ENCODE results near the gene RICTOR.
"Not testable (repeated sequence)": the region's sequence is repeated elsewhere in the genome, so short reads cannot be mapped to it uniquely, and the experiment has no call there.

RICTOR gene

GRCh38 chr5:39006650-39007049, 67.5 kb downstream of the RICTOR start:
- no peak for DNase-seq

- DNase-seq = peak in 3 of 6 experiments; percentile 4 to 33 (median 7)
Measured at GRCh38 chr5:39005566-39006232, 68.5 kb downstream of the RICTOR start.

GRCh38 chr5:39001683-39002082, 72.5 kb downstream of the RICTOR start:
- DNase-seq = no peak

- DNase-seq = no peak
Measured at GRCh38 chr5:38999037-38999436, 75.2 kb downstream of the RICTOR start.

GRCh38 chr5:38997591-38997990, 76.6 kb downstream of the RICTOR start:
- DNase-seq = no peak

- DNase-seq = no peak
Measured at GRCh38 chr5:38996123-38996522, 78.1 kb downstream of the RICTOR start.

DNA sequence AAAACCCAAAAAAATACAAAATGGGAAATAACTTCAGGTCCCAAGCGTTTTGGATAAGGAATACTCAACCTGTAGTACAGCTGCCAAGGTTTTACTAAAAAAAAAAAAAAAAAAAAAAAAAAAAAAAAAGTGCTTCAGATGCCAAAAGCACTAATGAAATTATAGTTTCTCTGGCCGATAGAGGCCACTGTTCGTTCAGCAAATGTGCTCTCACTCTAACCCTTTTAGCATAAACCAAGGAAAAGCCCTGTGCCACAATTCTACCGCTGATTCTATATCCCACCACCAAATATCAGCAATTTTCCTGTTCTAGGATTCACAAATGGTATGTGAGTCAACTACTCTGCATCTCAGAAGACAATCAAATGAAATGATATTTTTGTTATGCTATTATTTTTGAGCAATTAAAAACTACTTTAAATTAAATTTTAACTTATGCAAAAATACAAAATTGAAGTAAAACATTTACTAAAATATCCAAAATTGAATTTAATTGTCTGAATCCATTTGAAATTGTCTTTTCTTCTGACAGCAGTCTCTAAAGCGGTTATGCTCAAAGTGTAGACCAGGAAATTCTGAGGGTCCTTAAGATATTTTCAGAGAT, 79.8 kb downstream of the RICTOR start:
- peak in 4 of 6 experiments; percentile 4 to 46 (median 36) for DNase-seq

DNA sequence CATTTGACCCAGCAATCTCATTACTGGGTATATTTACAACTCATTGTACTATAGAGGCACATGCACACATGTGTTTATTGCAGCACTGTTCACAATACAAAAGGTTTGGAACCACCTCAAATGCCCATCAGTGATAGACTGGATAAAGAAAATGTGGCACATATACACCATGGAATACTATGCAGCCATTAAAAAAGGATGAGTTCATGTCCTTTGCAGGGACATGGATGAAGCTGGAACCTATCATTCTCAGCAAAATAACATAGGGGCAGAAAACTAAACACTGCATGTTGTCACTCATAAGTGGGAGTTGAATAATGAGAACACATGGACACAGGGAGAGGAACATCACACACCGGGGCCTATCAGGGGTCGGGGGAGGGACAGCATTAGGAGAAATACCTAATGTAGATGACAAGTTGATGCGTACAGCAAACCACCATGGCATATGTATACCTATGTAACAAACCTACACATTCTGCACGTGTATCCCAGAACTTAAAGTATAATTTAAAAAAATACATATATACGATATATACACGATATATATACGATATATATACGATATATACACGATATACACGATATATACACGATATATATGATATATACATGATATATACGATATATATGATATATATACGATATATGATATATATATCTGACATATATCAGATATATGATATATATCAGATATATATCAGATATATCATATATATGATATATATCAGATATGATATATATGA, 84.1 kb downstream of the RICTOR start:
- not testable (repeated sequence) for DNase-seq

GRCh38 chr5:38985909-38986452, 88.2 kb downstream of the RICTOR start:
- DNase-seq = no peak

- no peak for DNase-seq
Measured at GRCh38 chr5:38979535-38979934, 94.7 kb downstream of the RICTOR start.

- no peak for DNase-seq
Measured at GRCh38 chr5:38978036-38978435, 96.2 kb downstream of the RICTOR start.

- DNase-seq = no peak
Measured at GRCh38 chr5:38968665-38969064, 105.5 kb downstream of the RICTOR start.

GRCh38 chr5:38961691-38962090, 112.5 kb downstream of the RICTOR start:
- no peak for DNase-seq

GRCh38 chr5:38953426-38954012, 120.7 kb downstream of the RICTOR start:
- no peak for DNase-seq

DNA sequence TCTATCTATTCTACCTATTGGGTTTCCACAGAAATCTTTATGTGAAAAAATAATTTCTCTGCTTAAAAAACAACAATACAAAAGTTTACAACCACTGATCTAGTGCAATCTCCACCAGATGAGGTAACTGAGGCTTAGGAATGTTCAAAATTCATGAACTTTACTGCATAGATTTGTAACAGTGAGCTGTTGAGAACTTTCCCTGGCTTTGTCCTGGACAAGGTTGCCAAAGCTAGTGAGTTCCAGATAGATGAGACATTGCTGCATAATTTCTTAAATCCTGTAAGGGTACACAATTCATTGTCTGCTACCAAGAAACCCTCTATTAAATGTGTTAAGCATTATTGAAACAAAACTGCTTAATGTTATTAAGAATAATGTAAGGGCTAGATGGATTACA, 125.7 kb downstream of the RICTOR start:
- DNase-seq = no peak

GRCh38 chr5:38944282-38944681, 129.9 kb downstream of the RICTOR start:
- no peak for DNase-seq

DNA sequence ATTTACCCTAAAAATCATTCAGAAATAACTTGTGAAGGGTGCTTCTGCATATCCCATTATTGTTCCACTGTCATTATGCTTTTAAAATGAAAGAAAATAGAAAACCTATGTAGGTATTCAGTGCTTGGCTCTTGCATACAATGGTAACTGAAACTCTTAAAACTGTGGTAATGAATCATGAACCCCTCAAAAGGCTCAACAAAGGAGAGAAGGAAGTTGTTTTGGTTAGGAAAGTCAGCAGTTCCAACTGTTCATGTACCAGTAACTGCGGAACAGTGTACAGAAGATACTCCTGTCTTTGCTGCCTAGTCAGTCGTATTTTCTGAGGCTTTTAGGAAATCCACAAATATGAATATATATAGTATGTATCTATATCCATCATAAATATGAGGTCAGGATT, 132.3 kb downstream of the RICTOR start:
- DNase-seq = no peak

DNA sequence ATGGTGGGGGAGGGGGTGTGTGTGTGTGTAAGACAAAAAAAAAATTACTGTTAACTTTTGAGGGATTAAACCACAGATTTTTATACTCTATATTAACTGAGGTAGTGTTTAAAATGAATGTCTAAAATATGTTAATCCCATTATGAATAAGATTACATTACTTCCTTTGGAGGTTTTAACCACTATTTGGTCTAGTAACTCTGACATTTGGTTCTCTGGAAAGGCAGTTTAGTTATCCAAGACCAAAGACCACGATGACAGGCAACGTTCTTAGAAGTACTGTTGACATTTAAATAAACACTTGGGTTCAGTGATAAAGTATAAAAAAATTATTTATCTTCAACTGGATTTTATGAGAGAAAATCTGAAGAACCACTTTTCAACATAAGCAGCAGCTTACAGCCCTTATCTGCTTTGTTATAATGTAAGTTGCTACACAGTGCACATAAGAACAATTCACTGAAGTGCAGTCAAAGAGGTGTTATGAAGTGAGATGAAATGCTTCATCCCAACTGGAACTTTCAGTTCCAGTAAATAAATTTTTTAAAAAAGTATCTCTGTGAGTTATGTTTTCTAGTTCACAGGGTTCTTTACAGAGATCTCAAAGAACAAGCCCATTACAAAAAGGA, 133.9 kb downstream of the RICTOR start:
- DNase-seq = no peak

DNA sequence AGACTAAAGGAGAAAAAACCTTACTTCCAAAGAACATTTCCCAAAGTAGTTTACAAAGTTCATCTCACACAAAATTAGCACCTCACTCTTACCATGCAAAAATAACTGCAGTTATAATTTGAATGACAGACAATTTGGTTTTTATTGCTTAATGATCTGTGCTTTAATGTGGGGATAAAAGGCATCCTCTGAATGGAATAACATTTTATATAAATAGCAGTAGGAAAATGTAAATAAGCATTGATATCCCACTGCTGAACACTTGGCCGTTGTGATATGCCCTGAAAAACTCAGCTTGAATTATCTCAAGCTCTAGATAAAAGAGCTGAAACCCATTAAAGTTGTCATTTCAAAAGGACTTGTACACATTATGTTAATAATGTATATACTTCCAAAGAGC, 135.2 kb downstream of the RICTOR start:
- no peak for DNase-seq

DNA sequence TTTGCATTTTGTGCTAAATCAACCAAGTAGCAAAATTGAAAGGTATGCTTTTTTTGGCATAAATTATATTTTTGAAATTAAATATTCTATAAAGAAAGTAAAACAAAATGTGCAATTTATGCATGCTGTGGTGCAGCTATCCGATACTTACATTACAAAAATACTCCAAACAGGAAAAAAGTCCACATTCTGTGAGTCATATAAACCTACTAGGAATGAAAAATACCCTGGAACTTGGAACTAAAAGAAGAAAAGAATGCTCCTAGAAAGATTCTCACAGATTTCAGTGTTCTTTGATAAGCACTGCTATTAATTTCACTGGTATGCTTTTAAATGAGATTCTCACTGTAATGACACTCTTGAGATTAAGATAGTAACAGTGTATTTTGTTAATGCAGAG, 135.8 kb downstream of the RICTOR start:
- DNase-seq = no peak

DNA sequence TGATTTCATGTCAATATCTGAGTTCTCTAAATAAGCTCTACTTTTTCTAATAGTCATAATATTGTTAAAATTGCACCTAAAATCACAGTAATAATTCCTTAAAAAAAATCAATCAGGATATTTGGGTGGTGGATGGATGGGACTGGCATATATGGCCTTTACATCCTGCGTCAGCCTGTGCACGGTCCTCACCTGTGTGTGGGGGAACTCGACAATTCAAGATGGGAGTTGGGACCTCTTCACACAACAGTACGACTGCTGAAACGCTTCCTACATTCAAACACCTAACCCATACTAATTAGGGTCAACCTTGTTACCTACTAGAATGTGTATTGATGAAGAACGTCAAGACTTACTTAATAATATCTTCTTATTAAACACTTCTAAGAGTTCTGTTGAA, 137.9 kb downstream of the RICTOR start:
- no peak for DNase-seq

DNA sequence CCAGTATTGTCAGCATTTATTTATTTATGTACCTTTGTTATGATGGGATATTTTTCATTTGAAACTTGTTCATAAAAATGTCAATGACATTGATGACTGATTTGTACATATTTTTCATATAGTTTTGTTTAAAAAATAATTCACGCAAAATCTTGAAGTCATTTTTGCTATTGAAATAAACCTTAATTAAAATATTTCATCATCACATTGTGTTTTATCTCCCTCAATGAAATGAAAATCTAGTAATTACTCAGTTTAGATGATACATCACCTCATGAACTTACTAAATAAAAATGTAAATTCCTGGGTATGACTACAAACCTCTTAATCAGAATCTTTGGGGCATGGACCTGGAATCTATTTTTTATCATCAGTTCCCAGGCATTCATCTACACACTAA, 138.8 kb downstream of the RICTOR start:
- no peak for DNase-seq

DNA sequence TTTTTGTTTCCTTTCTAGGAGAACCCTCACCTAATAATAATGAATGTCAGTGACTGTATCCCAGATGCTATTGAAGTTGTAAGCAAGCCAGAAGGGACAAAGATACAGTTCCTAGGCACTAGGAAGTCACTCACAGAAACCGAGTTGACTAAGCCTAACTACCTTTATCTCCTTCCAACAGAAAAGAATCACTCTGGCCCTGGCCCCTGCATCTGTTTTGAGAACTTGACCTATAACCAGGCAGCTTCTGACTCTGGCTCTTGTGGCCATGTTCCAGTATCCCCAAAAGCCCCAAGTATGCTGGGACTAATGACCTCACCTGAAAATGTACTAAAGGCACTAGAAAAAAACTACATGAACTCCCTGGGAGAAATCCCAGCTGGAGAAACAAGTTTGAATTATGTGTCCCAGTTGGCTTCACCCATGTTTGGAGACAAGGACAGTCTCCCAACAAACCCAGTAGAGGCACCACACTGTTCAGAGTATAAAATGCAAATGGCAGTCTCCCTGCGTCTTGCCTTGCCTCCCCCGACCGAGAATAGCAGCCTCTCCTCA, 141.3 kb downstream of the RICTOR start:
- no peak for DNase-seq
